ENCODE measurements around the gene TMEM174. TPM values are rescaled to one million over a fixed set of nuclear protein-coding genes. Genes with fewer than 3 reads are reported as not detected.

The TMEM174 gene
- total and polyA plus RNA-seq, 4 donors, result not detected

- H3K9ac ChIP-seq (ENCODE audit: low read depth in 1 of 2, low read length in 2 of 2), result no peak overlapping the region
- no peak for DNase-seq (ENCODE audit: low spot score)
- no peak for TF ChIP-seq NR2F2 (IDR thresholded peaks at IDR 0.05)
- no peak for TF ChIP-seq JUND (IDR thresholded peaks at IDR 0.05)
- no peak for TF ChIP-seq RAD21 (IDR thresholded peaks at IDR 0.05)
- TF ChIP-seq SP1 (IDR thresholded peaks at IDR 0.05), result no peak
- no peak for TF ChIP-seq HNF4G (IDR thresholded peaks at IDR 0.05)
- TF ChIP-seq EGR1 (IDR thresholded peaks at IDR 0.05; ENCODE audit: low read depth in 2 of 2), result no peak
- TF ChIP-seq, protein P1, sequence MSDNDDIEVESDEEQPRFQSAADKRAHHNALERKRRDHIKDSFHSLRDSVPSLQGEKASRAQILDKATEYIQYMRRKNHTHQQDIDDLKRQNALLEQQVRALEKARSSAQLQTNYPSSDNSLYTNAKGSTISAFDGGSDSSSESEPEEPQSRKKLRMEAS (IDR thresholded peaks at IDR 0.05), result no peak
- TF ChIP-seq YY1 (IDR thresholded peaks at IDR 0.05), result no peak
Observed at GRCh38 chr5:73182307-73182706, 9.3 kb downstream of the TMEM174 start.

GRCh38 chr5:73183000-73183399 is 10.0 kb downstream of the TMEM174 start:
- Histone ChIP-seq H3K9ac (ENCODE audit: low read depth in 1 of 2, low read length in 2 of 2) (no peak overlapping the region), H3K36me3 (ENCODE audit: control insufficient read depth in 4 of 4, insufficient read depth in 3 of 4, low read depth in 1 of 4, low read length in 3 of 4) (no peaks in the 10 kb centered on the region), H3K4me3 (ENCODE audit: low read depth in 1 of 3, low read length in 3 of 3) (no peak overlapping the region), H3K9me3 (ENCODE audit: control insufficient read depth in 4 of 4, low read length in 3 of 4) (peaks cover 2 to 15% (median 5%) of the 10 kb centered on the region in 4 donors), H3K4me1 (ENCODE audit: control insufficient read depth in 4 of 4, insufficient read depth in 4 of 4, low read length in 3 of 4) (no peaks in the 10 kb centered on the region), H3K27me3 (ENCODE audit: control insufficient read depth in 4 of 4, insufficient read depth in 4 of 4, low read length in 3 of 4) (peaks cover 3 to 8% (median 5%) of the 10 kb centered on the region in 4 donors), H3K27ac (ENCODE audit: low read depth in 1 of 2, low read length in 2 of 2) (no peak overlapping the region)
- TF ChIP-seq CTCF (IDR thresholded peaks at IDR 0.05; ENCODE audit: low read depth, low read length, missing input control) (no peak), FOXA2 (IDR thresholded peaks at IDR 0.05) (no peak)
- DNase-seq (ENCODE audit: low spot score), result no peak
- WGBS, result 56% methylated on average over 6 of the region's 6 CpGs

More at GRCh38 chr5:73182307-73182706, 9.3 kb downstream of the TMEM174 start:
- Histone ChIP-seq H3K36me3 (ENCODE audit: control insufficient read depth in 4 of 4, insufficient read depth in 3 of 4, low read depth in 1 of 4, low read length in 3 of 4) (no peaks in the 10 kb centered on the region), H3K27ac (ENCODE audit: low read depth in 1 of 2, low read length in 2 of 2) (no peak overlapping the region), H3K4me1 (ENCODE audit: control insufficient read depth in 4 of 4, insufficient read depth in 4 of 4, low read length in 3 of 4) (no peaks in the 10 kb centered on the region), H3K27me3 (ENCODE audit: control insufficient read depth in 4 of 4, insufficient read depth in 4 of 4, low read length in 3 of 4) (peaks cover 3 to 6% (median 5%) of the 10 kb centered on the region in 4 donors), H3K9me3 (ENCODE audit: control insufficient read depth in 4 of 4, low read length in 3 of 4) (peaks cover 2 to 15% (median 5%) of the 10 kb centered on the region in 4 donors), H3K4me3 (ENCODE audit: low read depth in 1 of 3, low read length in 3 of 3) (no peak overlapping the region)

DNA sequence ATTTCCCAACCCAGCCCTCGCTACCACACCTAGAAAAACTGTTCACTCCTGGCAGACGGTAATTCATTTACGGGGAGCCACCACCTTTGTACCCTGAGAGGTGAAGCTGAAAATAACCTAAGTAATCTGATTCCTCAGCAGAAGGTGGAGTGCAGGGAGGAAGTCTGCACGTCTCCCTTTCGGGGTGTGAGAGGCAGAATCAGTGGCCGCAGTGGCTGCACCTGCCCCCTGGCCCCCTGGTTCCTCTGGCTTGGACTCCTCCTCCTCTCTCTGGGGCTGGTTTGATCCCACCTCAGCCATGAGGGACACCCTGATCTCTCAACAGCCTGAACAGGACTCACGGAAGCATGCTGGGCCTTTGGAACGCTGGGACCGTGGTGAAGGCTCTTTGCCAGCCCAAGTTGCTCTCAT is 10.5 kb downstream of the TMEM174 start:
- H3K27ac ChIP-seq (ENCODE audit: low read depth in 1 of 2, low read length in 2 of 2), result no peak overlapping the region
- TF ChIP-seq HNF4A (conservative IDR thresholded peaks at IDR 0.05) (no peak), HNF4G (IDR thresholded peaks at IDR 0.05) (no peak), FOXA2 (IDR thresholded peaks at IDR 0.05) (no peak)
- TF ChIP-seq, protein P1 (IDR thresholded peaks at IDR 0.05), result no peak
- WGBS, result 41% methylated on average over 9 of the region's 9 CpGs

DNA sequence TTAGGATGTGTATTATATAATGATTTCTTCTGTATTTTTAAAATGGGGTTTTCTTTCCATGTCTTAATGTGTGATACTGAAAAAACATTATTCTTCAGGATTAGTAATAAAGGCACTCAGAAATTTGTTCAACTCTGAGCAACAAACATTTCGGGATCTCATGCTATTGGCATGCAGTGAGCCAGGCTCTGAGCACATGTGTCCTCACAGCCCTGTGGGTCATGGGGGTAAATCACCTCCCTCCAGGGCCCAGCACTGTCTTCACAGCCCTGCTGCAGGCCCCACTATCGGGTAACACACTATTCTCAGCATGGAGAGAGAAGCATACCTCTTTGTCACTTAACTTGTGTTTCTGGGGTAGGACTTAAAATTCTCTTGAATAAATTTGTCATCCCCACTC is 14.0 kb downstream of the TMEM174 start:
- peaks cover 3 to 6% (median 5%) of the 10 kb centered on the region in 4 donors for H3K27me3 ChIP-seq (ENCODE audit: control insufficient read depth in 4 of 4, insufficient read depth in 4 of 4, low read length in 3 of 4)
- 94% methylated on average over 2 of the region's 2 CpGs for WGBS

More for the DNA sequence above, 10.5 kb downstream of the TMEM174 start:
- peaks cover 2 to 15% (median 5%) of the 10 kb centered on the region in 4 donors for H3K9me3 ChIP-seq (ENCODE audit: control insufficient read depth in 4 of 4, low read length in 3 of 4)
- no peaks in the 10 kb centered on the region for H3K4me1 ChIP-seq (ENCODE audit: control insufficient read depth in 4 of 4, insufficient read depth in 4 of 4, low read length in 3 of 4)
- H3K4me3 ChIP-seq (ENCODE audit: low read depth in 1 of 3, low read length in 3 of 3), result no peak overlapping the region
- H3K36me3 ChIP-seq (ENCODE audit: control insufficient read depth in 4 of 4, insufficient read depth in 3 of 4, low read depth in 1 of 4, low read length in 3 of 4), result no peaks in the 10 kb centered on the region
- no peak overlapping the region for H3K9ac ChIP-seq (ENCODE audit: low read depth in 1 of 2, low read length in 2 of 2)
- DNase-seq (ENCODE audit: low spot score), result no peak
- H3K27me3 ChIP-seq (ENCODE audit: control insufficient read depth in 4 of 4, insufficient read depth in 4 of 4, low read length in 3 of 4), result peaks cover 3 to 8% (median 5%) of the 10 kb centered on the region in 4 donors

More for the DNA sequence above, 14.0 kb downstream of the TMEM174 start:
- Histone ChIP-seq H3K9ac (ENCODE audit: low read depth in 1 of 2, low read length in 2 of 2) (no peak overlapping the region), H3K4me3 (ENCODE audit: low read depth in 1 of 3, low read length in 3 of 3) (no peak overlapping the region), H3K4me1 (ENCODE audit: control insufficient read depth in 4 of 4, insufficient read depth in 4 of 4, low read length in 3 of 4) (no peaks in the 10 kb centered on the region), H3K27ac (ENCODE audit: low read depth in 1 of 2, low read length in 2 of 2) (no peak overlapping the region), H3K9me3 (ENCODE audit: control insufficient read depth in 4 of 4, low read length in 3 of 4) (peaks cover 2 to 15% (median 5%) of the 10 kb centered on the region in 4 donors), H3K36me3 (ENCODE audit: control insufficient read depth in 4 of 4, insufficient read depth in 3 of 4, low read depth in 1 of 4, low read length in 3 of 4) (no peaks in the 10 kb centered on the region)
- no peak for TF ChIP-seq HNF4A (conservative IDR thresholded peaks at IDR 0.05)
- TF ChIP-seq FOXA2 (IDR thresholded peaks at IDR 0.05), result no peak
- no peak for TF ChIP-seq RXRA (IDR thresholded peaks at IDR 0.05)
- DNase-seq (ENCODE audit: low spot score), result no peak
